GM12875 (cell line): ENCODE results near the gene SCN3A.

Experiments used
- H3K4me3 ChIP-seq: one replicate; pipeline ENCODE4 v1.5.1; 2011; ENCODE audit warnings: low read depth, low read length, control low read depth
- TF ChIP-seq, protein P1 (sequence below): IDR thresholded peaks from 2 replicates; pipeline ENCODE4 v1.5.1; 2011; ENCODE audit warnings: low read depth, mild to moderate bottlenecking, control low read depth, inconsistent platforms, low read length, moderate library complexity, borderline replicate concordance; ENCODE audit not compliant: insufficient read depth

The SCN3A gene

GRCh38 chr2:165115258-165115657 is 88.6 kb downstream of the SCN3A start:
- TF ChIP-seq, protein P1, sequence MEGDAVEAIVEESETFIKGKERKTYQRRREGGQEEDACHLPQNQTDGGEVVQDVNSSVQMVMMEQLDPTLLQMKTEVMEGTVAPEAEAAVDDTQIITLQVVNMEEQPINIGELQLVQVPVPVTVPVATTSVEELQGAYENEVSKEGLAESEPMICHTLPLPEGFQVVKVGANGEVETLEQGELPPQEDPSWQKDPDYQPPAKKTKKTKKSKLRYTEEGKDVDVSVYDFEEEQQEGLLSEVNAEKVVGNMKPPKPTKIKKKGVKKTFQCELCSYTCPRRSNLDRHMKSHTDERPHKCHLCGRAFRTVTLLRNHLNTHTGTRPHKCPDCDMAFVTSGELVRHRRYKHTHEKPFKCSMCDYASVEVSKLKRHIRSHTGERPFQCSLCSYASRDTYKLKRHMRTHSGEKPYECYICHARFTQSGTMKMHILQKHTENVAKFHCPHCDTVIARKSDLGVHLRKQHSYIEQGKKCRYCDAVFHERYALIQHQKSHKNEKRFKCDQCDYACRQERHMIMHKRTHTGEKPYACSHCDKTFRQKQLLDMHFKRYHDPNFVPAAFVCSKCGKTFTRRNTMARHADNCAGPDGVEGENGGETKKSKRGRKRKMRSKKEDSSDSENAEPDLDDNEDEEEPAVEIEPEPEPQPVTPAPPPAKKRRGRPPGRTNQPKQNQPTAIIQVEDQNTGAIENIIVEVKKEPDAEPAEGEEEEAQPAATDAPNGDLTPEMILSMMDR = no peak
- no peak overlapping the region for H3K4me3 ChIP-seq

DNA sequence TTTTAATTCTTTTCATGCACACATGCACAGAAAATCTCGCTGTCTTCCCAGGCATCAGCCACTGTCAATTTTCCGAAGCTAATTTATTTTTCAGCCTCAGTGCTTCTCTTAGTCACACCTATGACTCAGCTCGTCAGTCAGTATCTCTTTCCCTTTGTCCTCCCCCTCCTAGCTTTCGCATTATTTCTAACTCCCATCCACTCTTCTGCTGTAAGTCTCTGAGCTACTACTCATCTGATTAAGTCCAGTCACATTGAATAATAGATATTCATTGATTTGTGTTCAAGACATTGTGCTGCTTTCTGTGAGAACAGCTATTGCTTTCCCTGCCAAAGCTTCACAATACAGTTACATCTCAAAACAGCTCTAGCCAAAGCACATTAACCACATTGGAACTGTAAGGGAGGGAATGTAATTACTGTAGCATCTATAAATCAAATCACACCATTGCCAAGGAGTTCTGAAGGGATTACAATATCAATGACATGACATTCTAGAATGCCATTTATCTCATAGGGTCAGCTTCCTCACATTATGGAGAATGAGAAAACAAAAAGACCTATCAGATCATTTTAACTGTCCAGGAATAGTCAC is 89.4 kb downstream of the SCN3A start:
- TF ChIP-seq, protein P1 = no peak

GRCh38 chr2:165113414-165113813 is 90.4 kb downstream of the SCN3A start:
- H3K4me3 ChIP-seq = no peak overlapping the region
- TF ChIP-seq, protein P1 = no peak

More for the DNA sequence above, 89.4 kb downstream of the SCN3A start:
- H3K4me3 ChIP-seq = no peak overlapping the region

GRCh38 chr2:165112789-165113188 is 91.1 kb downstream of the SCN3A start:
- TF ChIP-seq, protein P1 = no peak
- H3K4me3 ChIP-seq = no peak overlapping the region

GRCh38 chr2:165112133-165112573 is 91.7 kb downstream of the SCN3A start:
- H3K4me3 ChIP-seq = no peak overlapping the region
- TF ChIP-seq, protein P1 = no peak

DNA sequence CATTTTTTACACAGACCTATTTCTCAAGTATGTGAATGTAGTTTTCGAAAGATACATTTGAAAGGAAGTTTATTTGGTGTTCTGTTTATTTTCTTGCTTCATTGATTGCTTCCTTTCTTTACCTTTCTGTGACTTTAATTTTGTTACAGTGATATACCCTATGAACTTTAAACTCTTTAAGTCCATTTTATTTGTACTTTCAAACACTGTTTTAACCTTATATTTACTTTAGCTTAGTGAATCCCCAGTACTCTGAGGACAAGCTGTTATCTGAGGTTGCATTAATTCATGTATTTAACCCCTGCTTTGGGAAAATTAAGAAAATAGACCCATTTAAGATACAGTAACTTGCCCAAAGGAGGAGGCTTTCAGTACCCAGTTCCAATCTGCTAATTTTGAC is 93.5 kb downstream of the SCN3A start:
- TF ChIP-seq, protein P1 = no peak
- H3K4me3 ChIP-seq = no peak overlapping the region

GRCh38 chr2:165109915-165110314 is 93.9 kb downstream of the SCN3A start:
- no peak overlapping the region for H3K4me3 ChIP-seq
- TF ChIP-seq, protein P1 = no peak
